GM21390 (cell line): ENCODE data around the gene TMC3.

Experiments used
- ATAC-seq: cut with Tn5 transposase; IDR thresholded peaks from one replicate; pipeline ENCODE4 v1.9.1; 2021; ENCODE audit not compliant: unreplicated experiment

Gene TMC3

GRCh38 chr15:81282606-81282895, 91.5 kb downstream of the TMC3 start:
- ATAC-seq = no peak

- ATAC-seq = no peak
Measured at GRCh38 chr15:81281766-81282605, 92.0 kb downstream of the TMC3 start.

- no peak for ATAC-seq
Measured at GRCh38 chr15:81281456-81281735, 92.6 kb downstream of the TMC3 start.
